K562 (cell line): ENCODE data around the gene DYNLL1. TPM values are rescaled to one million over a fixed set of nuclear protein-coding genes. Genes with fewer than 3 reads are reported as not detected.

ENCODE experiments used
- ATAC-seq: fragments of 200-7000 bp; cut with Tn5 transposase; 3 replicates; pipeline ENCODE4 v1.9.1; 2020; ENCODE audit warnings: moderate library complexity
- BruUV-seq: library from RNA; stranded (reverse); fragments of 400-500 nt; replicated peaks from 2 replicates; lab custom pipeline; 2021; lab: Mats Ljungman, UMichigan
- CTCF ChIA-PET: fragments of 300-600 bp; formaldehyde crosslinking; extraction: SDS; loops from one replicate; lab custom pipeline; 2021; ENCODE audit warnings: low intra/inter-chr PET ratio; lab: Yijun Ruan, JAX
- POLR2A ChIA-PET: fragments of 300-600, 350-650 bp; sonication (Branson Sonifier 250); formaldehyde crosslinking; extraction: SDS; loops from one replicate; lab custom pipeline; 2021; ENCODE audit warnings: antibody characterized with exemption, inconsistent platforms; lab: Yijun Ruan, JAX
- DNase-seq, 4 experiments: peaks; one replicate each; pipeline versions ENCODE4 v3.0.0 to v3.0.0-alpha.2; 2011 to 2018; ENCODE audit warnings: low spot score in 3 of 4, mixed read lengths in 3 of 4; ENCODE audit errors: extremely low read depth in 1 of 4
- FAIRE-seq: peaks from 2 replicates; lab custom pipeline; 2011; peaks lifted over from hg19 to GRCh38; lab: Jason Lieb, UNC
- H2AFZ ChIP-seq: 2 replicates; pipeline ENCODE4 v1.6.0; 2011; ENCODE audit warnings: low read depth, low read length, control low read depth, inconsistent platforms
- H3K27ac ChIP-seq: fragments of 200-600 bp; 3 replicates; pipeline ENCODE4 v1.8.0; 2011; ENCODE audit warnings: low read depth, mild to moderate bottlenecking, control low read depth, inconsistent platforms, low read length, moderate library complexity, mixed read lengths; ENCODE audit errors: extremely low read depth
- H3K27me3 ChIP-seq, 2 experiments: fragments of 300-600 bp in 1 of 2; 2 replicates in 1 of 2; 3 replicates in 1 of 2; pipeline versions ENCODE4 v1.6.0 to v1.8.0; 2011; ENCODE audit warnings: inconsistent platforms in 2 of 2, low read length in 2 of 2, mild to moderate bottlenecking in 1 of 2, mixed read lengths in 1 of 2, moderate library complexity in 1 of 2; ENCODE audit not compliant: control insufficient read depth in 2 of 2, insufficient read depth in 2 of 2
- H3K36me3 ChIP-seq: fragments of 300-600 bp; 3 replicates; pipeline ENCODE4 v1.8.0; 2011; ENCODE audit warnings: mild to moderate bottlenecking, low read length, inconsistent platforms; ENCODE audit not compliant: control insufficient read depth, insufficient read depth
- H3K4me1 ChIP-seq, 2 experiments: fragments of 200-600 bp in 1 of 2; replicated peaks in 1 of 2; 2 replicates in 1 of 2; 3 replicates in 1 of 2; pipeline versions ENCODE4 v1.5.1 to v1.8.0; 2011; ENCODE audit warnings: inconsistent platforms in 2 of 2, low read length in 2 of 2, mild to moderate bottlenecking in 1 of 2, mixed read lengths in 1 of 2, moderate library complexity in 1 of 2; ENCODE audit not compliant: control insufficient read depth in 2 of 2, insufficient read depth in 2 of 2
- H3K4me2 ChIP-seq: 2 replicates; pipeline ENCODE4 v1.6.1; 2011; ENCODE audit warnings: low read length, control low read depth, inconsistent platforms, mixed read lengths; ENCODE audit not compliant: insufficient read depth
- H3K4me3 ChIP-seq: fragments of 200-600 bp; sonication (generic), shearing (Covaris generic); 2 replicates; pipeline ENCODE4 v1.5.1; 2016; ENCODE audit warnings: control low read depth, inconsistent platforms
- H3K79me2 ChIP-seq: fragments of 200-600 bp; 3 replicates; pipeline ENCODE4 v1.8.0; 2011; ENCODE audit warnings: low read length, inconsistent platforms; ENCODE audit not compliant: control insufficient read depth, insufficient read depth
- H3K9ac ChIP-seq, 2 experiments: 2 replicates each; pipeline versions ENCODE4 v1.6.0 to v1.6.1; 2011; ENCODE audit warnings: low read depth in 2 of 2, low read length in 2 of 2, control low read depth in 1 of 2, inconsistent platforms in 1 of 2, mild to moderate bottlenecking in 1 of 2, mixed read lengths in 1 of 2; ENCODE audit not compliant: insufficient read depth in 1 of 2
- H3K9me1 ChIP-seq: one replicate; pipeline ENCODE4 v1.6.0; 2011; ENCODE audit warnings: inconsistent platforms, mild to moderate bottlenecking, low read length, moderate library complexity; ENCODE audit not compliant: control insufficient read depth, insufficient read depth
- H3K9me3 ChIP-seq: replicated peaks from 2 replicates; pipeline ENCODE4 v1.5.1; 2011; ENCODE audit warnings: low read depth, low read length, inconsistent platforms; ENCODE audit not compliant: control insufficient read depth, insufficient read depth
- H4K20me1 ChIP-seq: replicated peaks from 2 replicates; pipeline ENCODE4 v1.6.1; 2011; ENCODE audit warnings: low read length, inconsistent platforms, mixed read lengths; ENCODE audit not compliant: control insufficient read depth, insufficient read depth
- ATF2 ChIP-seq: sonication (generic); formaldehyde crosslinking; IDR thresholded peaks from 2 replicates; pipeline ENCODE4 v1.8.1; 2022; ENCODE audit warnings: missing genetic modification reagents
- NFXL1 ChIP-seq: fragments of 450-650 bp; formaldehyde crosslinking; IDR thresholded peaks from 2 replicates; pipeline ENCODE4 v1.4.0; 2021; ENCODE audit warnings: mild to moderate bottlenecking
- PRDM10 ChIP-seq: fragments of 450-650 bp; IDR thresholded peaks from 2 replicates; pipeline ENCODE4 v1.6.1; 2018; ENCODE audit not compliant: partially characterized antibody
- ZFP91 ChIP-seq: sonication (generic); formaldehyde crosslinking; IDR thresholded peaks from 2 replicates; pipeline ENCODE4 v1.8.0; 2022; ENCODE audit warnings: mild to moderate bottlenecking, missing genetic modification reagents
- ZNF395 ChIP-seq: fragments of 200-800 bp; sonication (Bioruptor generic); IDR thresholded peaks from 2 replicates; pipeline ENCODE4 v1.6.1; 2017; ENCODE audit warnings: missing genetic modification characterization, missing compliant biosample characterization
- WGBS: fragments of 100-300 bp; shearing (Covaris generic); methylation state at CpG from one replicate; pipeline ENCODE4 v1.1.6; 2016; ENCODE audit warnings: low coverage, mixed read lengths; ENCODE audit not compliant: insufficient coverage; ENCODE audit errors: missing lambda C conversion rate; 5-methylcytosine and 5-hydroxymethylcytosine counted together
- in situ Hi-C: fragments of 300-500 bp; cut with MboI; formaldehyde crosslinking; loops from 4 replicates; pipeline ENCODE4 v1.15.0; 2018; ENCODE audit warnings: inconsistent platforms, mixed read lengths
- intact Hi-C: fragments of 100-400 bp; cut with micrococcal nuclease; formaldehyde crosslinking; loops from 2 replicates; pipeline ENCODE4 v1.14.2; 2022
- polyA plus RNA-seq, 8 experiments: library from polyadenylated mRNA; depleted of rRNA in 4 of 8; stranded (reverse) in 5 of 8; unstranded in 3 of 8; fragments of >200 nt; fragmentation: Nextera tagmentation in 2 of 8; fragmentation: Illumina TruSeq in 1 of 8; extraction: Ambion mirVana in 2 of 8; extraction: Trizol in 1 of 8; gene quantifications; 2 replicates each; pipeline versions ENCODE4 v1.2.1 to v1.2.3, GENCODE V29; 2011 to 2014; ENCODE audit warnings: inconsistent platforms in 1 of 8, missing spikeins in 1 of 8
- total RNA-seq, 7 experiments: library from RNA; depleted of rRNA in 6 of 7; stranded (reverse); fragments of >200 nt in 6 of 7; fragmentation: Illumina TruSeq in 2 of 7; extraction: Trizol in 2 of 7; gene quantifications; 2 replicates each; pipeline versions ENCODE4 v1.2.1 to v1.2.3, GENCODE V29; 2011 to 2021; ENCODE audit warnings: low replicate concordance in 1 of 7

DYNLL1 gene
- total and polyA plus RNA-seq, 9 of the 15 experiments (the other 6 are each of a cell fraction or from before 2014, with no cell fraction given), result 303 to 1,112 (median 468) TPM

- Histone ChIP-seq H3K9me3 (no peaks in the 10 kb centered on the region), H3K27ac (no peak overlapping the region), H3K9me1 (no peaks in the 10 kb centered on the region), H3K4me3 (no peak overlapping the region), H3K79me2 (peaks cover 62% of the 10 kb centered on the region), H2AFZ (no peak overlapping the region), H4K20me1 (no peaks in the 10 kb centered on the region), H3K27me3 (no peaks in the 10 kb centered on the region), H3K9ac (peak overlapping the region in 1 of 2 experiments; percentile 13; a peak in 1 of 4 replicates), H3K4me2 (peak overlapping the region; percentile 2; the same call in 1 of the 2 replicates), H3K36me3 (peaks cover 3% of the 10 kb centered on the region; the same call in 2 of the 3 replicates), H3K4me1 (peaks cover 26 to 33% of the 10 kb centered on the region in 2 experiments)
- 65% methylated on average over 6 of the region's 6 CpGs for WGBS
- no peak for DNase-seq
- in situ Hi-C loops (no loop called here), intact Hi-C loops (no loop called here)
- ATAC-seq, result no peak
- no peak for FAIRE-seq
- CTCF ChIA-PET, result no interaction called here
- no TSS peak for BruUV-seq
- POLR2A ChIA-PET, result interaction anchor here (0.7 to 2.9 kb wide), 10 partner anchors 10 to 183 kb away, joined by 3 to 13 read pairs (median 8); partner anchors contain the start of genes DYNLL1 and RNU4-2
- TF ChIP-seq ZNF395 (CRISPR knock-in tag) (0 out of 2 replicates have a peak, but pooled peaks have one; percentile 24), ZFP91 (CRISPR knock-in tag) (no peak), NFXL1 (no peak), PRDM10 (no peak), ATF2 (CRISPR knock-in tag) (no peak)
These were observed 21.9 kb upstream of the DYNLL1 start for GRCh38 chr12:120473807-120474615.
